HG03039 (cell line): ENCODE data around the gene SCAF8.
A peak's percentile ranks its signal among the peaks of the same experiment; 100 is the strongest.
"Not testable (repeated sequence)": the region's sequence is repeated elsewhere in the genome, so short reads cannot be mapped to it uniquely, and the experiment has no call there.

Experiments used
- ATAC-seq: cut with Tn5 transposase; IDR thresholded peaks from one replicate; pipeline ENCODE4 v1.9.1; 2021; ENCODE audit warnings: mild to moderate bottlenecking, moderate library complexity; ENCODE audit not compliant: unreplicated experiment

The SCAF8 gene

GRCh38 chr6:154733183-154733625 lies at the start of gene SCAF8:
SCAF8 (plus strand) TSS chr6:154733416; CDS start chr6:154733901, 485 bp downstream.
- ATAC-seq = peak; percentile 75

- peak; percentile 80 for ATAC-seq
Measured at GRCh38 chr6:154683756-154684523, 49.3 kb upstream of the SCAF8 start.

- ATAC-seq = no peak
Measured at GRCh38 chr6:154686162-154686561, 47.1 kb upstream of the SCAF8 start.

GRCh38 chr6:154689493-154690255 lies 43.5 kb upstream of the SCAF8 start:
- ATAC-seq = no peak

GRCh38 chr6:154690857-154691256 lies 42.4 kb upstream of the SCAF8 start:
- no peak for ATAC-seq

- ATAC-seq = no peak
Measured at GRCh38 chr6:154696661-154697060, 36.6 kb upstream of the SCAF8 start.

- ATAC-seq = no peak
Measured at GRCh38 chr6:154703124-154703523, 30.1 kb upstream of the SCAF8 start.

- no peak for ATAC-seq
Measured at GRCh38 chr6:154705471-154706113, 27.6 kb upstream of the SCAF8 start.

- no peak for ATAC-seq
Measured at GRCh38 chr6:154706389-154706788, 26.8 kb upstream of the SCAF8 start.

GRCh38 chr6:154709621-154710020 lies 23.6 kb upstream of the SCAF8 start:
- no peak for ATAC-seq

- no peak for ATAC-seq
Measured at GRCh38 chr6:154710689-154711088, 22.5 kb upstream of the SCAF8 start.

- ATAC-seq = no peak
Measured at GRCh38 chr6:154715446-154715845, 17.8 kb upstream of the SCAF8 start.

GRCh38 chr6:154716350-154716749 lies 16.9 kb upstream of the SCAF8 start:
- ATAC-seq = not testable (repeated sequence)

- no peak for ATAC-seq
Measured at GRCh38 chr6:154719433-154719832, 13.8 kb upstream of the SCAF8 start.

GRCh38 chr6:154719854-154720253 lies 13.4 kb upstream of the SCAF8 start:
- no peak for ATAC-seq

- no peak for ATAC-seq
Measured at GRCh38 chr6:154721460-154721859, 11.8 kb upstream of the SCAF8 start.

- no peak for ATAC-seq
Measured at GRCh38 chr6:154726887-154727286, 6.3 kb upstream of the SCAF8 start.

- ATAC-seq = no peak
Measured at GRCh38 chr6:154731296-154732218, 1.7 kb upstream of the SCAF8 start.

- no peak for ATAC-seq
Measured at GRCh38 chr6:154732538-154733182, 556 bp upstream of the SCAF8 start.
